ENCODE measurements around the gene TNFRSF9. TPM values are rescaled to one million over a fixed set of nuclear protein-coding genes. Genes with fewer than 3 reads are reported as not detected.
A peak's percentile ranks its signal among the peaks of the same experiment; 100 is the strongest.

Gene TNFRSF9
- total and polyA plus RNA-seq, 9 of the 15 experiments (the other 6 are each of a cell fraction or from before 2014, with no cell fraction given), result 0.04 to 0.29 (median 0.08) TPM; not detected in 1

GRCh38 chr1:7953850-7954609 is 13.4 kb upstream of the TNFRSF9 start (continued):
- TF ChIP-seq ZNF512 (tag; IDR thresholded peaks at IDR 0.05), result no peak
- TF ChIP-seq ARID3B (CRISPR knock-in tag; IDR thresholded peaks at IDR 0.05; ENCODE audit: borderline replicate concordance), result 0 out of 2 replicates have a peak, but pooled peaks have one; percentile 20
- no peak for TF ChIP-seq KAT8 (IDR thresholded peaks at IDR 0.05; ENCODE audit: low read depth)
- no peak for TF ChIP-seq TRIM25 (IDR thresholded peaks at IDR 0.05; ENCODE audit: borderline replicate concordance)
- peak; percentile 39 for TF ChIP-seq CHD2 (IDR thresholded peaks at IDR 0.05; ENCODE audit: low read depth, low read length)
- TF ChIP-seq PML (IDR thresholded peaks at IDR 0.05; ENCODE audit: low read length), result peak; percentile 71; the same call in 1 of the 2 replicates
- no peak for TF ChIP-seq MECOM (CRISPR knock-in tag; IDR thresholded peaks at IDR 0.05)
- TF ChIP-seq HNRNPH1 (optimal IDR thresholded peaks at IDR 0.05; ENCODE audit: low read depth, low read length), result no peak
- TF ChIP-seq ZNF280A (IDR thresholded peaks at IDR 0.05; ENCODE audit: low read depth, partially characterized antibody), result no peak
- TF ChIP-seq SMARCA5 (IDR thresholded peaks at IDR 0.05), result no peak
- no peak for TF ChIP-seq YBX1 (IDR thresholded peaks at IDR 0.05)
- no peak for TF ChIP-seq ZNF184 (CRISPR knock-in tag; IDR thresholded peaks at IDR 0.05)
- no peak for TF ChIP-seq HMG20B (CRISPR knock-in tag; IDR thresholded peaks at IDR 0.05)
- TF ChIP-seq AFF1 (IDR thresholded peaks at IDR 0.05; ENCODE audit: low read depth in 1 of 2, partially characterized antibody in 2 of 2), result peak in 1 of 2 experiments; percentile 27
- 0 out of 2 replicates have a peak, but pooled peaks have one; percentile 42 for TF ChIP-seq BCOR (IDR thresholded peaks at IDR 0.05)
- TF ChIP-seq THRB (CRISPR knock-in tag; conservative IDR thresholded peaks at IDR 0.05), result no peak

All from K562 (cell line).